Breast epithelium (tissue), 4 donors: ENCODE data around the gene RASSF6. TPM values are rescaled to one million over a fixed set of nuclear protein-coding genes. Genes with fewer than 3 reads are reported as not detected.

ENCODE experiments used
- DNase-seq, 2 donors: peaks; one replicate each; pipeline ENCODE4 v3.0.0-alpha.2; 2019; ENCODE audit warnings: low spot score in 2 of 2
- H3K27ac ChIP-seq, 2 donors: fragments of 200-600 bp; sonication (generic) in 1 of 2; one replicate each; pipeline ENCODE4 v1.5.1; 2016 to 2019; ENCODE audit warnings: mild to moderate bottlenecking in 1 of 2
- H3K27me3 ChIP-seq, 2 donors: fragments of 200-600 bp; sonication (generic) in 1 of 2; one replicate each; pipeline versions ENCODE4 v1.5.1 to v1.6.0; 2017 to 2019; ENCODE audit warnings: control low read depth in 1 of 2, mild to moderate bottlenecking in 1 of 2
- H3K36me3 ChIP-seq: fragments of 200-600 bp; one replicate; pipeline ENCODE4 v1.5.1; 2019
- H3K4me1 ChIP-seq, 2 donors: fragments of 200-600 bp; sonication (generic); one replicate each; pipeline ENCODE4 v1.5.1; 2016 to 2019; ENCODE audit warnings: control low read depth in 1 of 2
- H3K4me3 ChIP-seq, 3 donors: fragments of 200-600 bp; sonication (generic); 1 replicate in 2 of 3; 2 replicates in 1 of 3; pipeline ENCODE4 v1.5.1; 2016 to 2019; ENCODE audit warnings: mild to moderate bottlenecking in 3 of 3, moderate library complexity in 2 of 3
- H3K9me3 ChIP-seq, 2 donors: fragments of 200-600 bp; sonication (generic) in 1 of 2; one replicate each; pipeline ENCODE4 v1.5.1; 2016 to 2019; ENCODE audit warnings: control low read depth in 1 of 2
- POLR2A ChIP-seq: fragments of 450-650 bp; IDR thresholded peaks from one replicate; pipeline ENCODE4 v1.6.1; 2016; ENCODE audit warnings: antibody characterized with exemption, mild to moderate bottlenecking, moderate library complexity
- POLR2AphosphoS5 ChIP-seq, 3 donors: sonication (generic); formaldehyde crosslinking; IDR thresholded peaks; one replicate each; pipeline ENCODE4 v1.6.1; 2017; ENCODE audit warnings: antibody characterized with exemption in 3 of 3
- intact Hi-C: fragments of 100-400 bp; cut with DNase I; formaldehyde crosslinking; loops from one replicate; pipeline ENCODE4 v1.15.1; 2023; ENCODE audit warnings: low total_unique reads
- total RNA-seq, 3 donors: library from RNA; depleted of rRNA; stranded (reverse); fragments of >200 nt; gene quantifications; one replicate each; pipeline ENCODE4 v1.1.0, GENCODE V29; 2016
- TF ChIP-seq, protein P1 (sequence below), 3 donors: fragments of 450-650 bp; IDR thresholded peaks; one replicate each; pipeline ENCODE4 v1.5.1; 2016 to 2017; ENCODE audit warnings: antibody characterized with exemption in 3 of 3, mild to moderate bottlenecking in 3 of 3, moderate library complexity in 3 of 3

RASSF6 gene
- total RNA-seq, 3 donors from 2014 or later: 4.6 to 11.7 TPM; not detected in 1

DNA sequence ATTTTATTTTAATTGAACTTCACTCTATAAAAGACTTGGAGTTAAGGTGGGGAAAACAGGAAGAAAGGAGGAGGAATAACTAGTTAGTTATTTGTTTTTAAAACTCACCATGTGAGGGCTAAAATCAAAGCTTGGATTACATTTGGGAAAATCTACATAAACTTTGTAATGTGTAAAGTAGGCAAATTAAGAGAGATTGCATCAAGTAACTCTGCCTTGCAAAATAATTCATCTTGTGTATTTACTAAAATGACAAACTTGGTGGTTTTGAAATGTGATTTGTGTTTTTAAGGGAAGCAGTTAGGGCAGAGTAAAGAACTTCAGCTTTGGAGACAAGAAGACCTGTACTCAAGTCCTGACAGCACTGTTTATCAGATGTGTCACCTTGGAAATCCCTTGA is 43.3 kb upstream of the RASSF6 start:
- H3K27me3 ChIP-seq: no peaks in the 10 kb centered on the region
- intact Hi-C loops: no loop called here
- H3K9me3 ChIP-seq: no peaks in the 10 kb centered on the region
- no peaks in the 10 kb centered on the region for H3K36me3 ChIP-seq
- no peaks in the 10 kb centered on the region for H3K4me1 ChIP-seq
- H3K4me3 ChIP-seq: no peak overlapping the region
- TF ChIP-seq, protein P1, sequence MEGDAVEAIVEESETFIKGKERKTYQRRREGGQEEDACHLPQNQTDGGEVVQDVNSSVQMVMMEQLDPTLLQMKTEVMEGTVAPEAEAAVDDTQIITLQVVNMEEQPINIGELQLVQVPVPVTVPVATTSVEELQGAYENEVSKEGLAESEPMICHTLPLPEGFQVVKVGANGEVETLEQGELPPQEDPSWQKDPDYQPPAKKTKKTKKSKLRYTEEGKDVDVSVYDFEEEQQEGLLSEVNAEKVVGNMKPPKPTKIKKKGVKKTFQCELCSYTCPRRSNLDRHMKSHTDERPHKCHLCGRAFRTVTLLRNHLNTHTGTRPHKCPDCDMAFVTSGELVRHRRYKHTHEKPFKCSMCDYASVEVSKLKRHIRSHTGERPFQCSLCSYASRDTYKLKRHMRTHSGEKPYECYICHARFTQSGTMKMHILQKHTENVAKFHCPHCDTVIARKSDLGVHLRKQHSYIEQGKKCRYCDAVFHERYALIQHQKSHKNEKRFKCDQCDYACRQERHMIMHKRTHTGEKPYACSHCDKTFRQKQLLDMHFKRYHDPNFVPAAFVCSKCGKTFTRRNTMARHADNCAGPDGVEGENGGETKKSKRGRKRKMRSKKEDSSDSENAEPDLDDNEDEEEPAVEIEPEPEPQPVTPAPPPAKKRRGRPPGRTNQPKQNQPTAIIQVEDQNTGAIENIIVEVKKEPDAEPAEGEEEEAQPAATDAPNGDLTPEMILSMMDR (IDR thresholded peaks at IDR 0.05): no peak
- TF ChIP-seq POLR2A (no peak), POLR2AphosphoS5 (IDR thresholded peaks at IDR 0.05) (no peak)
- no peak for DNase-seq
- H3K27ac ChIP-seq: no peak overlapping the region

DNA sequence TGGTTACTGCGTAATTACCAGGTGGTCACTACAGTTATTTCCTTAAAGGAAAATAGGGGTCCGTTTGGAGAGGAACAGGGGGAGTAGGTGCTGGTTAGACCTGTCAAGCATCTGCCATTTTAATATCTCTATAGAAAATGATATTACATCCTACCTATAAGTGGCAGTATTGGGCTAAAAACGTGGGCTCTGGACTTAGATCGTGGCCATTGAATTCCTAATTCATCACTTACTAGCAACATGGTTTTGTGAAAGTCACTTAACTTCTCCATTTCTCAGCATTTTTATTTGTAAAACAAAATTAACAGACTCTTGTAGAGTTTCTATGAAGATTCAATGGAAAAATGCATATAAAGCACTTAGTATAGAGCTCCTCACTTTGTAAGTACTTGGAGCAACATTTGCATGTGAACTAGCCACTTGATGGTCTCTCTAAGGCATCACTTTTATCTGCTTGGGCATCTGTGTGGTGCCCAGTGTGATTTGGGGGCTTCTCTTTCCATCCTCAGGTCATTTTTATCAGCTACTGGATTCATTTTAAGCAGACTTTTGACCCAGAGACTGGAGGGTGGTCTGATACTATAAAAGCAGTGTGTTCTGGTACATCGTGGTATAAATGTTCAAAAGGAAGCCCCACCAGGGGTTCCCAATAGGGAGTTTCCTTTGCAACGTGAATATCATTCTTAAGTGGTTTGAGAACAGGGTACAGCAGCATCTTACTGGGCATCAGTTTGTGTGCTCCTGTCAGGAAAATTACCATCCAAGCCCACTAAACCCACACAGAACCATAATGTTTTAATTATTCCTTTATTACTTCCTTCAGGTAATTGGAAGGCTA is 42.7 kb upstream of the RASSF6 start:
- no peak for DNase-seq
- intact Hi-C loops: no loop called here
- Histone ChIP-seq H3K36me3 (no peaks in the 10 kb centered on the region), H3K4me3 (no peak overlapping the region), H3K9me3 (no peaks in the 10 kb centered on the region), H3K27me3 (no peaks in the 10 kb centered on the region), H3K4me1 (no peaks in the 10 kb centered on the region), H3K27ac (no peak overlapping the region)
- TF ChIP-seq, protein P1 (IDR thresholded peaks at IDR 0.05): peak in 2 of 3 donors; percentile 52 to 65
- TF ChIP-seq POLR2A: no peak

DNA sequence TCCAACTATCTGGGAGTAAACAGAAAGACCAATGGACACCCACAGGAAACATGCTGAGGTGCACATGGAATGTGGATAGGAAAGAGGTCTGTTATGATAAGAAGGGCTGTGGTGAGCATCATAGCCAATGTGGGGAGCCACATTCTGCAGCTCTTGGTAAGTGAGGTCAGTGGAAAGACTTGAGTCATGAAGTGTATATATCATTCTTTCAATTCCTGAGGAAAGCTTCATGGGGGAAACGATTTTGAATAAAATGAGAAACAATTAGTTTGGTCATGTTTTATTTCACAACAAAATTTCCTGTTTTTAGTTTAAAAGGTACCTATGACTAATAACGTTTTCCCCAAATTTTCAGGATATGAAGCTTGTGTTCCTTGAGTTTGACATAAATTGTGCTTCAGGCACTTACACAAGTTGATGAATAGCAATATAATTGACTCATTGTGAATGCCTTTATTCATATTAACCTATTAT is 41.4 kb upstream of the RASSF6 start:
- intact Hi-C loops: no loop called here
- TF ChIP-seq POLR2A (no peak), POLR2AphosphoS5 (IDR thresholded peaks at IDR 0.05) (no peak)
- TF ChIP-seq, protein P1 (IDR thresholded peaks at IDR 0.05): no peak
- H3K36me3 ChIP-seq: no peaks in the 10 kb centered on the region
- no peaks in the 10 kb centered on the region for H3K4me1 ChIP-seq
- no peak overlapping the region for H3K27ac ChIP-seq
- no peak for DNase-seq
- no peaks in the 10 kb centered on the region for H3K27me3 ChIP-seq
- no peak overlapping the region for H3K4me3 ChIP-seq
- no peaks in the 10 kb centered on the region for H3K9me3 ChIP-seq

DNA sequence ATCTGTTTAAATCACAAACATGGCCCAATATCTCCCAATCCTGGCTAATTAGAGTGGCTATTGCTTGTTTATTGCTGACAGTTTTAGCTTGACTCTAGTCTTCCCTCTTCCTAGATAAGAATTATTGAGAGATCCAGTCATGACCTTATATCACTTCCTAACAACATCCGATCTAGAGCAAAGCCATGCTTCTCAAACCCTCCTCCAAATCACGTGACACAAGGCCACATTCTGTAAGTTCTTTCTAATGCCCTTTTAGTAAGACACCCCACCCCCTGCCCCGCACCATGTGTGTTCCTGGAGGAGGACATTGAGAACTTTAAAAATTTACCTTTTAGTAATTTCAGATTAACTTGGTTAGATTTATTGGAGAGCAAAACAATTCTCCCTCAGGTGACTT is 40.6 kb upstream of the RASSF6 start:
- H3K9me3 ChIP-seq: no peaks in the 10 kb centered on the region
- H3K36me3 ChIP-seq: no peaks in the 10 kb centered on the region
- DNase-seq: no peak
- no peak overlapping the region for H3K4me3 ChIP-seq
- H3K27ac ChIP-seq: no peak overlapping the region
- TF ChIP-seq POLR2A (no peak), POLR2AphosphoS5 (IDR thresholded peaks at IDR 0.05) (no peak)
- TF ChIP-seq, protein P1 (IDR thresholded peaks at IDR 0.05): no peak
- intact Hi-C loops: no loop called here
- H3K4me1 ChIP-seq: no peaks in the 10 kb centered on the region
- H3K27me3 ChIP-seq: no peaks in the 10 kb centered on the region

- no peaks in the 10 kb centered on the region for H3K36me3 ChIP-seq
- H3K27ac ChIP-seq: no peak overlapping the region
- no peaks in the 10 kb centered on the region for H3K9me3 ChIP-seq
- peak in 1 of 2 donors; percentile 40 for DNase-seq
- H3K4me3 ChIP-seq: no peak overlapping the region
- no peak for TF ChIP-seq POLR2AphosphoS5 (IDR thresholded peaks at IDR 0.05)
- TF ChIP-seq POLR2A: no peak
- TF ChIP-seq, protein P1 (IDR thresholded peaks at IDR 0.05): peak in 2 of 3 donors; percentile 52 to 71
- H3K27me3 ChIP-seq: no peaks in the 10 kb centered on the region
- no peaks in the 10 kb centered on the region for H3K4me1 ChIP-seq
- intact Hi-C loops: no loop called here
These were observed 33.5 kb upstream of the RASSF6 start for GRCh38 chr4:73653695-73654106.
